CD4-positive, CD25-positive, alpha-beta regulatory T cell (primary cell): ENCODE results near the gene PPFIBP2. TPM values are rescaled to one million over a fixed set of nuclear protein-coding genes. Genes with fewer than 3 reads are reported as not detected.

Source experiments
- ATAC-seq, 2 donors: fragments of 150-1000 bp; cut with Tn5 transposase; one replicate each; pipeline ENCODE4 v1.10.0; 2021; ENCODE audit warnings: low read depth in 2 of 2, moderate number of reproducible peaks in 2 of 2, moderate library complexity in 1 of 2
- DNase-seq, 3 donors: peaks; one replicate each; pipeline versions ENCODE4 v3.0.0 to v3.0.0-alpha.2; 2012 to 2022; ENCODE audit warnings: mixed read lengths in 1 of 3
- H3K27ac ChIP-seq: one replicate; pipeline ENCODE4 v1.7.0; 2013; ENCODE audit warnings: mild to moderate bottlenecking, low read length; ENCODE audit not compliant: insufficient read depth, poor library complexity, severe bottlenecking
- H3K27me3 ChIP-seq: one replicate; pipeline ENCODE4 v1.7.0; 2013; ENCODE audit warnings: low read length; ENCODE audit not compliant: control insufficient read depth, insufficient read depth
- H3K36me3 ChIP-seq: one replicate; pipeline ENCODE4 v1.7.0; 2013; ENCODE audit warnings: mild to moderate bottlenecking, low read length, moderate library complexity; ENCODE audit not compliant: control insufficient read depth, insufficient read depth
- H3K4me1 ChIP-seq: 2 replicates; pipeline ENCODE4 v1.7.0; 2013; ENCODE audit warnings: mild to moderate bottlenecking, low read length; ENCODE audit not compliant: insufficient read depth, control insufficient read depth, poor library complexity, severe bottlenecking
- H3K4me3 ChIP-seq: one replicate; pipeline ENCODE4 v1.7.0; 2013; ENCODE audit warnings: low read depth, mild to moderate bottlenecking, low read length, moderate library complexity
- H3K9me3 ChIP-seq, 2 experiments: 1 replicate in 1 of 2; 2 replicates in 1 of 2; pipeline ENCODE4 v1.7.0; 2013; ENCODE audit warnings: low read length in 2 of 2, mild to moderate bottlenecking in 1 of 2, moderate library complexity in 1 of 2; ENCODE audit not compliant: control insufficient read depth in 2 of 2
- H3K27ac Mint-ChIP-seq, 3 donors: one replicate each; pipeline ENCODE4 v1.8.0; 2020 to 2022; ENCODE audit warnings: mild to moderate bottlenecking in 3 of 3, mixed read lengths in 3 of 3, moderate library complexity in 2 of 3
- H3K27me3 Mint-ChIP-seq: one replicate; pipeline ENCODE4 v1.8.0; 2022; ENCODE audit warnings: mild to moderate bottlenecking, mixed read lengths
- H3K36me3 Mint-ChIP-seq: one replicate; pipeline ENCODE4 v1.8.0; 2020; ENCODE audit warnings: mixed read lengths
- H3K4me1 Mint-ChIP-seq, 4 donors: one replicate each; pipeline ENCODE4 v1.8.0; 2020 to 2022; ENCODE audit warnings: mixed read lengths in 4 of 4, mild to moderate bottlenecking in 1 of 4
- H3K4me3 Mint-ChIP-seq, 4 donors: one replicate each; pipeline ENCODE4 v1.8.0; 2020 to 2022; ENCODE audit warnings: mild to moderate bottlenecking in 4 of 4, mixed read lengths in 4 of 4, moderate library complexity in 3 of 4
- H3K9me3 Mint-ChIP-seq, 7 donors: one replicate each; pipeline ENCODE4 v1.8.0; 2020 to 2022; ENCODE audit warnings: mixed read lengths in 7 of 7, mild to moderate bottlenecking in 3 of 7, moderate library complexity in 2 of 7
- polyA plus RNA-seq, 4 donors: library from polyadenylated mRNA; unstranded; fragments of 300-500 nt; fragmentation: Illumina TruSeq; gene quantifications; one replicate each; pipeline ENCODE4 v1.2.3, GENCODE V29; 2021
- total RNA-seq: library from RNA; stranded (reverse); gene quantifications from one replicate; pipeline ENCODE4 v1.2.3, GENCODE V29; 2022

Gene PPFIBP2
- total and polyA plus RNA-seq, 5 donors from 2014 or later, result 0.47 to 10.6 (median 4.2) TPM

DNA sequence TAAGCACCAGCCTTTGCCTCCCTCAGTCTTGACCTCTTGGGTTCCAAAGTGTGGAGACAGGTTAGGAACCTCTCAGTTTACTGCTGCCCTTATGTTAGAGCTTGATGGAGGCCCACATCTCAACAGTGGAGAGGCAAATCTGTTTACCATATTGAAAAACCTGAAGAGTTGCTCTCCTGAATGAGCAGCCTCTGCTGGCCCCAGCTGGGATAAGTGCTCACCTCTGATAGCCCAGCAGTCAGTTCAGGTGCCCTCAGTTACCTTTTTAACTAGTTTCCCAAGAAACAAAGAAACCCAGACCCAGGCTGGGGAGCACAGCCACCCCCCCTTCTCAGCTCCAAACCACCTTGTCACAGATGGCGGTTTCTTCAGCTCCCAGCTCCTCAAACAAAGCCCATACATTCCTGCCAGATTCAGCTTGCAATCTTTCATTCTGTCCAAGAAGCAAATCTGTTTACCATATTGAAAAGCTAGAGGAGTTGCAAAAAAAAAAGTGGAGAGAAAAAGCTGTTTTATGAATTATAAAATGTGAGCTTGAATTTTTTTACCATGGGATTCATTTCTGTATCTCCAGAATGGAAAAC, 57.2 kb downstream of the PPFIBP2 start:
- ATAC-seq (no peak), DNase-seq (no peak)
- no peak overlapping the region for H3K4me3 Mint-ChIP-seq

DNA sequence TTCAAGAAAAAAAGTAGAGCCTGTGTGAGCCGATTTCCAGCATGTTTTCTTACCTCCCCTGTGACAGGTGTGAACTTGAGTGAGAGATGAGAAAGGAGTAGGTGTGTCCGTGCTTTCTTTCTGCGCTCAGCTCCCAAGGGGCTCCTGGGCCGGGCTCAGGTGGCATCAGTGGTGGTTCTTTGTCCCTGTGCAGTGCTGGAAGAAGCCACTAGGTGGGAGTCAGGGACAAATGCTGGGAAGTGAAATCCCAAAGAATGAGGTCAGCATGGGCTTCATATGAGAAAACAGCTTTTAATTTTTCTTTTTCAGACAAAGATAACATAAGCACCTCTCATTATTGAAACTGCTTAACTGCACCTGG, 57.8 kb downstream of the PPFIBP2 start:
- Histone ChIP-seq H3K36me3 (no peaks in the 10 kb centered on the region), H3K27ac (no peak overlapping the region), H3K27me3 (no peaks in the 10 kb centered on the region), H3K9me3 (no peaks in the 10 kb centered on the region), H3K4me1 (peaks cover 7% of the 10 kb centered on the region), H3K4me3 (no peak overlapping the region)
- Mint-ChIP-seq H3K27ac (peak overlapping the region in 1 of 3 donors; percentile 15), H3K4me3 (peak overlapping the region in 1 of 4 donors; percentile 28), H3K9me3 (peaks cover 0 to 4% (median 0%) of the 10 kb centered on the region in 7 donors), H3K36me3 (peaks cover 28% of the 10 kb centered on the region), H3K27me3 (peaks cover 15% of the 10 kb centered on the region), H3K4me1 (peaks cover 0 to 20% (median 3%) of the 10 kb centered on the region in 4 donors)
- ATAC-seq (no peak), DNase-seq (no peak)

More for the DNA sequence above, 57.2 kb downstream of the PPFIBP2 start:
- H3K27ac ChIP-seq, result no peak overlapping the region
- Mint-ChIP-seq H3K4me1 (peaks cover 0 to 14% (median 3%) of the 10 kb centered on the region in 4 donors), H3K27me3 (peaks cover 14% of the 10 kb centered on the region), H3K27ac (peak overlapping the region in 1 of 3 donors; percentile 15), H3K36me3 (peaks cover 30% of the 10 kb centered on the region), H3K9me3 (peaks cover 0 to 4% (median 0%) of the 10 kb centered on the region in 7 donors)
- H3K36me3 ChIP-seq, result no peaks in the 10 kb centered on the region
- no peak overlapping the region for H3K4me3 ChIP-seq
- no peaks in the 10 kb centered on the region for H3K9me3 ChIP-seq
- H3K4me1 ChIP-seq, result peaks cover 3% of the 10 kb centered on the region
- no peaks in the 10 kb centered on the region for H3K27me3 ChIP-seq

DNA sequence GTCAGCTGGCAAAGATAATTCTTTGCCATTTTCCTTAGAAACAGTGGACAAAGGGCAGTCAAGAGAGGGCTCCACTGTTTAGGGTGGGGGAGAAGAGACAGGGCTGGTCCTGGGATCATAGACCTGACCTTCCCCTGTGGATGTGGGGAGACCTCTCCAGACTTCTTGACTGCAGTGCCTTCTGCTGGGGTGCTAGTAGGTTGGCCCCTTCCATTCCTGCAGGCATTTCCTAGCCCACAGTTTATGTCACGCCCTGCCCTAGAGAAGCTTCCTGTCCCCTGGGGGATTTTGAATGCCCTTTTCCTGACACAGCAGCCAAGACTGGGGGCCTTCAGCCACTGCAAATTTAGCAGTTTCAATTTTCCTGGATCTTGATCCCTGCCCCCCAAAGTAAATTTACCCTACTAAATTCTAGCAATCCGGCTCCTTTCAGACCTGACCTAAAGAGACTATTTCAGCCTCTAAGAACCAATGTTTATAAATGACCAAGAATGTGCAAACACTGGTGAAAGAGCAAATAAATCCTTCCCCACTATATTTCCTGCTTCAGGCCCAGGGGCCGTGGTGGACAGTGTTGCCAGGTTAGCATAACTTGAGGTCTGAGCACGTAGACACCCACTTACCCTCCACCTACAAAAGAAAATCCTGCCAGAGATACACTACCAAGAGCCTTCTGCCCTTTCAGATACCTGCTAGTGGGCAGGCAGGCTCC, 58.4 kb downstream of the PPFIBP2 start:
- Mint-ChIP-seq H3K27me3 (peaks cover 15% of the 10 kb centered on the region), H3K27ac (no peak overlapping the region), H3K9me3 (peaks cover 0 to 4% (median 0%) of the 10 kb centered on the region in 7 donors), H3K4me1 (peaks cover 0 to 26% (median 4%) of the 10 kb centered on the region in 4 donors), H3K4me3 (no peak overlapping the region), H3K36me3 (peaks cover 24% of the 10 kb centered on the region)
- DNase-seq (no peak), ATAC-seq (no peak)
- no peak overlapping the region for H3K4me3 ChIP-seq
- no peaks in the 10 kb centered on the region for H3K36me3 ChIP-seq
- H3K27me3 ChIP-seq, result no peaks in the 10 kb centered on the region
- no peak overlapping the region for H3K27ac ChIP-seq
- H3K4me1 ChIP-seq, result peaks cover 7% of the 10 kb centered on the region
- H3K9me3 ChIP-seq, result no peaks in the 10 kb centered on the region

DNA sequence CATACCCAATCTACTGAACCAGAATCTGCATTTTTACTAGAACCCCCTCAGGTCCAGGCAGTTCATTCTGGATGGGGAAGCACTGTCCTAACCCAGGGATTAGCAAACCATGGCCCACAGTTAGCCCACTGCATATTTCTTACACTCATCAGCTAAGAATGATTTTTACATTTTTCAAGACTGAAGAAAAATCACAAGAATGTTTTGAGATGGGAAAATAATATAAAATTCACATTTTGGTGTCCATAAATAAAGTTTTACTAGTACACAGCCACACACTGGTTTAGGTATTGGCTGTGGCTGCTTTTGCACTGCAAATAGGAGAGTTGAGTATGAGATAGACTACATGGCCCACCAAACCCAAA, 59.4 kb downstream of the PPFIBP2 start:
- no peak overlapping the region for H3K27ac ChIP-seq
- peaks cover 17% of the 10 kb centered on the region for H3K36me3 Mint-ChIP-seq
- H3K27me3 Mint-ChIP-seq, result peaks cover 22% of the 10 kb centered on the region
- H3K9me3 Mint-ChIP-seq, result peaks cover 0 to under 1% (median 0%) of the 10 kb centered on the region in 7 donors
- no peak overlapping the region for H3K27ac Mint-ChIP-seq
- no peaks in the 10 kb centered on the region for H3K9me3 ChIP-seq
- peaks cover 0 to 36% (median 12%) of the 10 kb centered on the region in 4 donors for H3K4me1 Mint-ChIP-seq
- no peak overlapping the region for H3K4me3 Mint-ChIP-seq
- ATAC-seq, result no peak
- no peaks in the 10 kb centered on the region for H3K27me3 ChIP-seq
- no peak for DNase-seq
- no peak overlapping the region for H3K4me3 ChIP-seq
- H3K4me1 ChIP-seq, result peaks cover 15% of the 10 kb centered on the region
- H3K36me3 ChIP-seq, result no peaks in the 10 kb centered on the region

DNA sequence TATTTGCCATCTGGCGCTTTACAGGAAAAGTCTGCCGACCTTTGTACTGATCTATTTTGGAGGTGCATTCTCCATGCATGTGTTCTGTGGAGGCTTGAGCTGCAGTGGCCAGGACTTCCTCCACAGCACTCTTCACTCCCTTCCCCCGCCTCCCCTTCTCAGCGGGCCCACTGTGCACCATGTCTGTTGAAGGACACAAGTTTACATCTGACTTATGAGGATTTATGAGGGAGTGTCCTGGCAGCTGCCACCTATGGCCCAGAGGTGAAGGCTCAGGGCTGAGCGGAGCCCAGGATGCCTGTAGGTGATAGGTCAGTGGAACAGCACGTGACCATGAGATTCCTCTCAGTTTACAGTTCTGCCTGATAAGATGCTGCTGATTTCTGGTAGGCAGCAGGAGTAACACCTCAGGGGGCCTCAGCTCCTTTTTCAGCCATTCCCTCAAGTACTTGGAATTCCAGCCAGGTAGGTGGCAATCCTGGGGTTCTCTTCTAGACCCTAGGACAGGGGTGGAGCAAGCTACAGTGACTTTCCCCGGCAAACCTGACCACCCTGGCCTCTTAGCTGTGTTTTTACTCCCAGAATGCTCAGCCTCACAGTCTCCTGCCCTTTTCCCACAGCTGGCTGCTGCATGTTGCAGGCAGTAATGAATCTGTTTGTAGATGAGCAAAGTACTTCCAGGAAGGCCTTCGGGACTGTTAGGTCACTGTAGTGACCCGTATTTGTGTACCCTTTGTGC, 59.9 kb downstream of the PPFIBP2 start:
- Histone ChIP-seq H3K27ac (no peak overlapping the region), H3K4me3 (no peak overlapping the region), H3K36me3 (no peaks in the 10 kb centered on the region), H3K9me3 (no peaks in the 10 kb centered on the region), H3K27me3 (peaks cover 1% of the 10 kb centered on the region), H3K4me1 (peaks cover 17% of the 10 kb centered on the region)
- Mint-ChIP-seq H3K4me3 (no peak overlapping the region), H3K4me1 (peaks cover 0 to 41% (median 14%) of the 10 kb centered on the region in 4 donors), H3K9me3 (no peaks in the 10 kb centered on the region), H3K27me3 (peaks cover 18% of the 10 kb centered on the region), H3K36me3 (peaks cover 11% of the 10 kb centered on the region), H3K27ac (no peak overlapping the region)
- ATAC-seq (no peak), DNase-seq (no peak)

DNA sequence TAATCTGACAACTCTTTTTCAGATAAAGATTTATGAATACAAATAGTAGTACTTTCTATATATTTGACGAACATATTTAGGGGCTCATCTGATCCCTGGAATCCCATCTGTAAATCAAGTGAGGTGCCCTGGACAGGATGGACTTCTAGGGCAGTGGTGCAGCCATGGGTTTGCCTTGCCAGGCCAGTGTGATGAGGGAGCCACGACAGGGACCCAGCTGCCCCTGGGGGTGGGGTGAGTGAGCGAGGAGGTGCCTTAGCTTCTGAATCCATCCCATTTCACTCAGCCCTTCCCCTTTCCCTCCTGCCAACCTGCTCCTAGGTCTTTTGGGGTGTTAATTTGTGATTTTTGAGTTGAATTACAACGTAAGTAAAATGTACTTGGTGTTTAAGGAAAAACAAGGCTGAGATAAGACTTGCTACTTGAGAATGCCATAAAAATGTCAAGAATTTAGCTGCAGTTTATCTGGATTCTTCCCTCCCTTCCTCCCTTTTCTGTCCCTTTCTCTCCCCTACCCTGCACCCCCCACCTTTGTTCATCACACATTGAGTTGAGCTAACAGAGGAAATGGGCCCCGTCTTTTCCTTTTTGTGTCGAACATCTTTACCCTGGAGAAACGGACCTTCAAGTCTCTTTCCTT, 60.8 kb downstream of the PPFIBP2 start:
- Mint-ChIP-seq H3K36me3 (peaks cover 5% of the 10 kb centered on the region), H3K4me1 (peaks cover 0 to 42% (median 14%) of the 10 kb centered on the region in 4 donors), H3K9me3 (peaks cover 0 to 5% (median 0%) of the 10 kb centered on the region in 7 donors), H3K4me3 (no peak overlapping the region), H3K27me3 (peaks cover 15% of the 10 kb centered on the region), H3K27ac (no peak overlapping the region)
- DNase-seq (no peak), ATAC-seq (no peak)
- H3K4me3 ChIP-seq, result no peak overlapping the region
- no peaks in the 10 kb centered on the region for H3K9me3 ChIP-seq
- peaks cover 5% of the 10 kb centered on the region for H3K27me3 ChIP-seq
- H3K27ac ChIP-seq, result no peak overlapping the region
- H3K36me3 ChIP-seq, result no peaks in the 10 kb centered on the region
- peaks cover 17% of the 10 kb centered on the region for H3K4me1 ChIP-seq

DNA sequence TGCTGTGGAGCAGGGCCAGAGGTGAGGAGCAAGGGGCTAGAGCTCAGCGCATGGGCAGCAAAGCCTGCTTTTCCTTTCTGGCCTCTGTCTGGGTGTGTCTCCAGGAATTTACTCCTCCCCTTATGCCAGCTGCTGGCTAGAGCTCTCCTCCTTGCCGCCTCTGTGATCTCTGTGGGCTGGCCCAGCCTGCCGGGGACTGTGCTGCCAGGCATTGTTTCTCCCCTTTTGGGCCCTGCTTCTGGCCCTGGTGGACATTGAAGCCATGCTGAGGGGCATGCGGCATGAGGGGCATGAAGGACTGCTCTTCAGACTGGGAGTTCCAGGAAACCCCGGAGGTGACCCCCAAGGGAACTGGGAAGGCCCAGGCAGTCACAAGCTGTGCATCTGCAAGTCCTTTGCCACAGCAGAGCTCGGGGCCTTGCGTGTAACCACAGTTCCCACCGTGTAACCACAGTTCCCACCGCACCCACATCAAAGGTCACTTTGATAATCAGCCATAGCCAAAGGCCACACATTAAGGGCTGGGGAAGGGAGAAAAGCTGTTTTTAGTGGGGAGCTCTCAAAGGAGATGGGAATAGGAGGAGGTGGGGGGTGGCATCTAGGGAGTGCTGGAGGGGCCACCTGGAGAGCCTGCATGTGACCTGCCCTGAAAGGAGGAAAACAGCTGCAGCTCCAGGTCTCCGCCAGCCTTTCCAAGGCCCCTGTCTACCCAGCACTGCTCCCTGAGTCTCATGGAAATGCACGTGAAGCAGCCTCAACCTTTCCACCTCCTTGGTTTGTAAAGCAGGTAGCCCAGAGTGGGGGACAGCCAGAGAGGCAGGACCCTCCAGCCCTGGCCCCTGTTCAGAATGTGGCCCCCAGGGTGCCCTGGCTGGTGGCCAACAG, 62.3 kb downstream of the PPFIBP2 start:
- peak in 1 of 3 donors; percentile 19 for DNase-seq
- Mint-ChIP-seq H3K36me3 (no peaks in the 10 kb centered on the region), H3K4me3 (no peak overlapping the region), H3K27me3 (peaks cover 19% of the 10 kb centered on the region), H3K4me1 (peaks cover 0 to 42% (median 14%) of the 10 kb centered on the region in 4 donors), H3K9me3 (peaks cover 0 to 5% (median 0%) of the 10 kb centered on the region in 7 donors), H3K27ac (no peak overlapping the region)
- no peaks in the 10 kb centered on the region for H3K9me3 ChIP-seq
- H3K4me3 ChIP-seq, result no peak overlapping the region
- peaks cover 5% of the 10 kb centered on the region for H3K27me3 ChIP-seq
- no peak for ATAC-seq
- no peak overlapping the region for H3K27ac ChIP-seq
- no peaks in the 10 kb centered on the region for H3K36me3 ChIP-seq
- peaks cover 17% of the 10 kb centered on the region for H3K4me1 ChIP-seq
